Stimulated activated memory B cell treated with anti-CD40 and anti-IgM and Interleukin-4, amounts not matched to agents 10 μg/mL and 1 μg/mL and 100 μg/mL, for 72 hours (primary cell): ENCODE measurements around the gene CLMN.

ENCODE experiments used
- ATAC-seq: fragments of 150-1000 bp; cut with Tn5 transposase; 2 replicates; pipeline ENCODE4 v1.10.0; 2021
- H3K27ac Mint-ChIP-seq: one replicate; pipeline ENCODE4 v1.8.0; 2022; ENCODE audit warnings: mild to moderate bottlenecking, mixed read lengths
- H3K27me3 Mint-ChIP-seq: one replicate; pipeline ENCODE4 v1.8.0; 2022; ENCODE audit warnings: mixed read lengths
- H3K36me3 Mint-ChIP-seq: one replicate; pipeline ENCODE4 v1.8.0; 2022; ENCODE audit warnings: mixed read lengths
- H3K4me1 Mint-ChIP-seq: one replicate; pipeline ENCODE4 v1.8.0; 2022; ENCODE audit warnings: mixed read lengths
- H3K4me3 Mint-ChIP-seq: one replicate; pipeline ENCODE4 v1.8.0; 2022; ENCODE audit warnings: mild to moderate bottlenecking, moderate library complexity, mixed read lengths
- H3K9me3 Mint-ChIP-seq: one replicate; pipeline ENCODE4 v1.8.0; 2022; ENCODE audit warnings: mixed read lengths

Gene CLMN

DNA sequence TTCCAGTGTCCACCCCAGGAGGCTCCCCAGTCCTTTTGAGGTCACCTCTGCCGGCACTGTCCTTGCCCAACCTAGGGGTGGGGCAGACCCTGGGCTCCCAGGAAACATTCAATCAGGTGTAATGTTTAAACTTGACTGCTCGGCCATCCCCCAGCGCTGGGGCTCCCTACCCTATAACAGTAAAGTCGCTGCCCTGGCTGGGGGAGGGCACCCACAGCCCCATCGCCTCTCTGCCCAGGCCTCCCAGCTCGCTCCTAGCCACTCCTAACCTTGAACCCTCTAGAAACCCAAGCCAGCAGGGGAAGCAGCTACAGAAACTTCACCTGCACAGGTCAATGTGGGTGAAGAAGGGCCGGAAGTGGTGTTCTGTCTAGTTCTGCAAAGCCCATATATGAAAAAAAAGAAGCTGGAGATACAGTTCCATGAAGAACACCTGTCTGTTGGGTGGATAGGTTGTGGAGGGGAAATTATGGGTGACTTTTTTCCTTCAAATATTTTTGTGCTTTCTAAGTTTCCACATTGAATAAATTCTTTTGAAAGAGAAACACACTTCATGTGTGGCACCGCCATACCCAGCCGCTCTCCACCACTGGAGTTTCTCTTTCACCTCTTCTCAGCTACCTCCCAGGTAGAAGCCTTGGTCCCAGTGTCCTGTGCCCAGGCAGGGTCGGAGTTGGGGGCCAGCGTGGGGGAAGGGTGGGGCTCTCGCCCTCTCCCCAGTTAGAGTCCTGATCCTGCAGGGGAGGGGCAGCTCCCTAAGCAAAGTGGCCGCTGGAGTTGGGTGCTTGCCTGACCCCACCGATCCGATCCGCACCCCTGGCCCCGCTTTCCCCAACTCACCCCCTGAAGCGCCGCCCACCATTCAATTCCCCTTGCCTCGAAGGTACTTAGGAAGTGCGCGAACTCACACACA is 1.1 kb downstream of the CLMN start:
- Mint-ChIP-seq H3K27me3 (no peaks in the 10 kb centered on the region), H3K4me1 (peaks cover 48% of the 10 kb centered on the region), H3K36me3 (no peaks in the 10 kb centered on the region), H3K9me3 (no peaks in the 10 kb centered on the region), H3K4me3 (peak overlapping the region; percentile 88), H3K27ac (peak overlapping the region; percentile 79)
- no peak for ATAC-seq

DNA sequence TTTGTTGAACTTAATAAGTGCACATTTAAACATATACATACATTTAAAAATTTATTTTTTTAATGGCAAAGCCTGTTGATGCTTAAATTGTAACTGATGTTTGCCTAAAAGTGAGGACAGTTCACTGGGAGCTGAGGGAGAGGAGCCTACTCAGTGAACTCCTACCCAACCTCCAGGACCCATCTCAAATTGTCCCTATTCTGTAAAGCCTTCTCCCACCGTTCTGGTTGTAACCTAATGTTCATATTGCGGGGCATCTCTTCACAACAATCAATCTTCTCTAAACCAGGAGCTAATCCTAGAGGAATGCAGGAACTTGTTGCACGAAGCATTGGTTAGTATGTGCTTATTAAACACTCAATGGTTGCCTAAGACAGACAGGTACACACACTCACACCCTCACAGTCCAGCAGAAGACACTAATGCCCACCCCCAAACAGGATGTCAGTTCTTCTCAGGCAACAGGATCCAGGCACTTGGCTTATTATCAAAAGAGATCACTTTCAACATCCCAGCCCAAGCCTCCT is 1.8 kb downstream of the CLMN start:
- Mint-ChIP-seq H3K4me1 (peaks cover 53% of the 10 kb centered on the region), H3K4me3 (peak overlapping the region; percentile 32), H3K9me3 (no peaks in the 10 kb centered on the region), H3K27ac (peak overlapping the region; percentile 79), H3K36me3 (no peaks in the 10 kb centered on the region), H3K27me3 (no peaks in the 10 kb centered on the region)
- no peak for ATAC-seq

DNA sequence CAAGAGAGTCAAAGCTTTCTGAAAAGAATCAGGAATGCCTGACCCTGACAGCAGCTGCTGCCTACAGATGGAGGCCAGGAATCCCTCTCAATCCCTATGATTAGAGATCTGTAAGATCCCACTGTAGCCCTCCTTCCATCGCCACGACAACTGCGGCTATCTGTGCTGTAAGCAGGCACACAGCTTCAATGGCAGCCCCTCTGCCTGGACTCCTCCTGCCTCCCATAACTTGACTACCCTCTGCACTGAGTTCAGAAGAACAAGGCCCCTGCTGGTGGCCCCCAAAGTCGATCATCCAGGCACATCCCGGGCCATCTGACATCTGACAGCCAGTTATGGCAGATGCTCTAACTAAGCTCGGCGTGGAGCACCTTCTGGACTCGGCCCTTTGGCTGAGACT is 2.9 kb downstream of the CLMN start:
- H3K36me3 Mint-ChIP-seq: no peaks in the 10 kb centered on the region
- H3K4me1 Mint-ChIP-seq: peaks cover 60% of the 10 kb centered on the region
- no peaks in the 10 kb centered on the region for H3K9me3 Mint-ChIP-seq
- H3K27ac Mint-ChIP-seq: no peak overlapping the region
- no peak for ATAC-seq
- H3K4me3 Mint-ChIP-seq: no peak overlapping the region
- no peaks in the 10 kb centered on the region for H3K27me3 Mint-ChIP-seq

GRCh38 chr14:95315579-95315978 is 4.1 kb downstream of the CLMN start:
- Mint-ChIP-seq H3K4me1 (peaks cover 64% of the 10 kb centered on the region), H3K27me3 (no peaks in the 10 kb centered on the region)
- no peak for ATAC-seq

DNA sequence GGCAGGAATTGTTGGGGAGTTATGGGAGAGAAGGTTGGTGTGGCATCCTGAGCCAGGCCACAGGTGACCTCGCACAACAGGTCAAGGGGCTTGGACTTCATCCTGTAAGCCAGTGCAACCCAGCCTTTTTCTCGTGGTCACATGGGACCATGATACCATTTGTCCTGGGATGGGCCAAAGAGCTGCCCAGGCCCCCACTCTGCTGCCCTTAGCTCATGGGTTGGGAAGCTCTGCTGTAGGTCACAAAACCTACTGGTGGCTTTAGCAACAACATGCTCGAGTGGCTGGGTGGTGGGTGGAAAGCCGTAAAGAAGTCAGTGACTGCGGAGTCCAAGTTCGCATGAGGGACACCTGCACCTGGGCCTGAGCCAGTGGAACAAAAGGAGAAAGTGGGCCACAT is 4.6 kb downstream of the CLMN start:
- H3K9me3 Mint-ChIP-seq: no peaks in the 10 kb centered on the region
- no peaks in the 10 kb centered on the region for H3K27me3 Mint-ChIP-seq
- ATAC-seq: no peak
- H3K27ac Mint-ChIP-seq: peak overlapping the region; percentile 50
- H3K4me3 Mint-ChIP-seq: no peak overlapping the region
- H3K4me1 Mint-ChIP-seq: peaks cover 69% of the 10 kb centered on the region
- peaks cover 5% of the 10 kb centered on the region for H3K36me3 Mint-ChIP-seq

More at GRCh38 chr14:95315579-95315978, 4.1 kb downstream of the CLMN start:
- Mint-ChIP-seq H3K9me3 (no peaks in the 10 kb centered on the region), H3K27ac (no peak overlapping the region), H3K4me3 (no peak overlapping the region), H3K36me3 (peaks cover 1% of the 10 kb centered on the region)

DNA sequence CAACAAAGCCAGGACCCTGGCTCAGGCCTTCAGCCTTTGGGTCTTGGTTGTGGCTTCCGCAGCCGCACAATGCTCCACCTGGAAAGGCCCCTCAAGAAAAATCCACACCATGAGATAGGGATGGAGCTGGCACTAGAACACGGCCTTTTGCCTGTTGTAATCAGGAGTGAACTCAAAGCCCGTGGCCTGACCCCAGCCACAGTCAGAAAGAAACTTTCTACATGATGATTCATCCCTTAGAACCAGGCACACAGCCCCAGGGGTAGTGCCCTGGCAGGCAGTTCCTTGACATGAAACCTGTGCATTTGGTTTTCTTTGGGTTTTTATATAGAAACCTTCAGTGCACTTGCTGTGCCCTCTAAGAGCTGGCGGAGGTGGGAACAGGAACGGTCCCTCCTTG is 5.1 kb downstream of the CLMN start:
- peak; percentile 87 for ATAC-seq
- Mint-ChIP-seq H3K27me3 (no peaks in the 10 kb centered on the region), H3K27ac (peak overlapping the region; percentile 50), H3K4me1 (peaks cover 69% of the 10 kb centered on the region), H3K36me3 (peaks cover 7% of the 10 kb centered on the region), H3K9me3 (no peaks in the 10 kb centered on the region), H3K4me3 (peak overlapping the region; percentile 61)

DNA sequence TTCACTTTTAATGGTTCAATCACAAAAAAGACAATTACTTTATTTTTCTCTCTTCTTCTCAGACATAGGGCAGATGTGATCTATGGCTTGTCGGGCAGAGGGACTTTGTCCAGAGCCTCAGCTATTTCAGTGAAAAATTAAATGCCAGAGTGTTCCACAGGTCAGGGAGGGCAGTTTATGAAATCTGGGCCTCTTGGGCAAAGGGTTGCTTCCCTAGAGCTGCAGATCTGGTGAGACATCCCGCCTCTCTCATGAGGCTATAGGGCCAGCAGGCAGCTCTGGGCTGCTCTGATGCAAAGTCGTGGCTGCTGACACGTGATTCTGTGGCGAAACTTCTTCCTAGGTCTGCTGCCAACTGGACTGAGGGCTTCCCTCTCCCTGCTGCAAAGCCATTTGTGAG is 6.0 kb downstream of the CLMN start:
- H3K36me3 Mint-ChIP-seq: peaks cover 7% of the 10 kb centered on the region
- H3K4me3 Mint-ChIP-seq: no peak overlapping the region
- no peaks in the 10 kb centered on the region for H3K27me3 Mint-ChIP-seq
- no peak for ATAC-seq
- peaks cover 61% of the 10 kb centered on the region for H3K4me1 Mint-ChIP-seq
- H3K27ac Mint-ChIP-seq: no peak overlapping the region
- no peaks in the 10 kb centered on the region for H3K9me3 Mint-ChIP-seq

DNA sequence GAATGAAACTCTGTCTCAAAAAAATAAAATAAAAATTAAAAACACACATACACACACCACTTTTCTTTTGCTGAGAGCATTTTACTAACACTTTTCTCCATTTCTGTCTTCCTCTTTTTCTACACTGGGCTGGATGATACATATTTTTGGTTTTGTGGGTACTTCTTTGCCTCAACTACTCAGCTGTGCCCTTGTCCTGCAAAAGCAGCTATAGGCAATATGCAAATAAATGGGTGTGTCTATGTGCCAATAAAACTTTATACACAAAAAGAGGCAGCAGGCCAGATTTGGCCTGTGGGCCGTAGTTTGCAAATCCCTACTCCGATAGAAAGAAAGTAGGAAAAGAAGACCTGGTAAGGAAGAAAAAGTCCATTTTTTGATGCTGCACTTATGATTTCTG is 6.5 kb downstream of the CLMN start:
- Mint-ChIP-seq H3K27ac (no peak overlapping the region), H3K27me3 (no peaks in the 10 kb centered on the region), H3K36me3 (peaks cover 7% of the 10 kb centered on the region), H3K4me1 (peaks cover 55% of the 10 kb centered on the region), H3K4me3 (no peak overlapping the region), H3K9me3 (no peaks in the 10 kb centered on the region)
- no peak for ATAC-seq

- Mint-ChIP-seq H3K9me3 (no peaks in the 10 kb centered on the region), H3K4me3 (no peak overlapping the region), H3K27ac (no peak overlapping the region), H3K4me1 (peaks cover 53% of the 10 kb centered on the region), H3K27me3 (no peaks in the 10 kb centered on the region), H3K36me3 (peaks cover 9% of the 10 kb centered on the region)
- ATAC-seq: no peak
Observed at GRCh38 chr14:95312311-95312710, 7.4 kb downstream of the CLMN start.

GRCh38 chr14:95311752-95312151 is 8.0 kb downstream of the CLMN start:
- no peak for ATAC-seq
- no peak overlapping the region for H3K27ac Mint-ChIP-seq
- peaks cover 10% of the 10 kb centered on the region for H3K36me3 Mint-ChIP-seq
- no peaks in the 10 kb centered on the region for H3K27me3 Mint-ChIP-seq
- H3K4me1 Mint-ChIP-seq: peaks cover 51% of the 10 kb centered on the region
- no peak overlapping the region for H3K4me3 Mint-ChIP-seq
- H3K9me3 Mint-ChIP-seq: no peaks in the 10 kb centered on the region

GRCh38 chr14:95310635-95311380 is 8.9 kb downstream of the CLMN start:
- H3K36me3 Mint-ChIP-seq: peaks cover 10% of the 10 kb centered on the region
- no peak overlapping the region for H3K27ac Mint-ChIP-seq
- no peak overlapping the region for H3K4me3 Mint-ChIP-seq
- no peaks in the 10 kb centered on the region for H3K27me3 Mint-ChIP-seq
- ATAC-seq: no peak
- H3K4me1 Mint-ChIP-seq: peaks cover 51% of the 10 kb centered on the region
- no peaks in the 10 kb centered on the region for H3K9me3 Mint-ChIP-seq

DNA sequence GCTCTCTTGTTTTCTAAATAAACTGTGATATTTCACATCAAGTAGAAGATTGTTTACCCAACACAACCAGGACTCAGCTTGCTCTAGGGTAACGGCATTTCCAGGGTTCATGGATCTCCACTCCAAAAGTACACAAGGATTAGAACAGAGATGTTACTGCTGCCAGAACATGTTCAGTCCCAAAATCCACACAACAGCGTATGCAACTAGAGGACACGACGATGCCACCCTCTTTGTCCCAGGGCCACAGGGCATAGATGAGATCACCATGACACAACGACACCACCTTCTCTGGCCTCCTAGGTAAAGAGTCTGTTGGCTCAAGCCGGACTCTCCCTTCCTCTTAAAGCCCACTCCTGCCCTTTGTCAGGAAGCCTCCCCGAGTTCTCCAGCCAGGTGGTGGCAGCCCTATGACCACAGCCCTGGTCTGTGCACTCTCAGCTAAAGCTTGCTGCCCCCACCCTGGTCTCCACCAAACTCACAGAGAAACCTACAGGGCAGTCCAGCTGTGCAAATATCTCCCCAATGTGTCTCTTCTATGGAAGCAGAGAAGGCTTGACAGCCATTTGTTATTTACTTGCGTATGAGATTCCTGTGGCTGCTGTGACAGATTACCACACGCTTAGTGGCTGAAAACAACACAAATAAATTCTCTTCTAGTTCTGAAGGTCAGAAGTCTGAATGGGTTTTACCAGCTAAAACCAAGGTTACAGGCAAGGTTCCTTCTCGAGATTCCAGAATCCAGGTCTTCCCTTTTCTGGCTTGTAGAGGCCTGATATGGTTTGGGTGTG is 10.3 kb downstream of the CLMN start:
- Mint-ChIP-seq H3K27ac (no peak overlapping the region), H3K4me1 (peaks cover 49% of the 10 kb centered on the region), H3K36me3 (peaks cover 10% of the 10 kb centered on the region), H3K27me3 (no peaks in the 10 kb centered on the region), H3K4me3 (no peak overlapping the region), H3K9me3 (no peaks in the 10 kb centered on the region)
- no peak for ATAC-seq

GRCh38 chr14:95308073-95308472 is 11.6 kb downstream of the CLMN start:
- H3K4me1 Mint-ChIP-seq: peaks cover 41% of the 10 kb centered on the region
- no peaks in the 10 kb centered on the region for H3K9me3 Mint-ChIP-seq
- peaks cover 10% of the 10 kb centered on the region for H3K36me3 Mint-ChIP-seq
- no peak overlapping the region for H3K4me3 Mint-ChIP-seq
- H3K27ac Mint-ChIP-seq: no peak overlapping the region
- no peaks in the 10 kb centered on the region for H3K27me3 Mint-ChIP-seq
- no peak for ATAC-seq

- Mint-ChIP-seq H3K27me3 (no peaks in the 10 kb centered on the region), H3K36me3 (peaks cover 10% of the 10 kb centered on the region), H3K4me3 (no peak overlapping the region), H3K9me3 (no peaks in the 10 kb centered on the region), H3K4me1 (peaks cover 45% of the 10 kb centered on the region), H3K27ac (no peak overlapping the region)
- ATAC-seq: no peak
Observed at GRCh38 chr14:95307402-95308041, 12.2 kb downstream of the CLMN start.
